Measurements from ENCODE around the gene TBC1D12.

The TBC1D12 gene

DNA sequence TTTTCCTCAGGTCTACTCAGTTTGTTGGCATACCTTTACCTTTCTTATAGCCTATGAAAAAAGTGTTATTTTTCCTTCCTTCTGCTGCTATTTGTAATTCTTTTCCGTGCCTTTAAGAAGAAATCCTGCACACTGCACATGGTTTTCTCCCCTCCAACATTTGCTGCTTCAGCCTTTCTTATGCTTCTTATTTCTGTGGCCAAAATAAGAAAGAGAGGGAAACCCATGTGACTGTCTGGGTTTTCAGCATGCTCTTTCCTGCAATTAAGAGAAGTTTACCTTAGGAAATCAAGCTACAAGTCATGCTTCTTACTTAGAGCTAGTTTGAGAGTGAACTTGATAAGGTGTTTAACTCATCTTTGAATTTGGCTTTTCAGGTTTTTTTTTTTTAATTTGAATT is 11.0 kb downstream of the TBC1D12 start:
- TF ChIP-seq SIN3A (IDR thresholded peaks at IDR 0.05; ENCODE audit: borderline replicate concordance, insufficient read depth, low read length) (no peak), REST (IDR thresholded peaks at IDR 0.05; ENCODE audit: insufficient read depth in 1 of 2, low read depth in 2 of 2, low read length in 2 of 2) (no peak), TAF1 (IDR thresholded peaks at IDR 0.05; ENCODE audit: borderline replicate concordance, insufficient read depth, low read length) (no peak), FOXP2 (optimal IDR thresholded peaks at IDR 0.05; ENCODE audit: borderline replicate concordance, extremely low read depth, extremely low read length, insufficient read depth) (no peak), POLR2AphosphoS5 (IDR thresholded peaks at IDR 0.05; ENCODE audit: low read depth, low read length) (no peak)

GRCh38 chr10:94416896-94417295 is 14.6 kb downstream of the TBC1D12 start:
- TF ChIP-seq POLR2AphosphoS5 (IDR thresholded peaks at IDR 0.05; ENCODE audit: low read depth, low read length) (no peak), FOXP2 (optimal IDR thresholded peaks at IDR 0.05; ENCODE audit: borderline replicate concordance, extremely low read depth, extremely low read length, insufficient read depth) (no peak), SIN3A (IDR thresholded peaks at IDR 0.05; ENCODE audit: borderline replicate concordance, insufficient read depth, low read length) (no peak), REST (IDR thresholded peaks at IDR 0.05; ENCODE audit: insufficient read depth in 1 of 2, low read depth in 2 of 2, low read length in 2 of 2) (no peak), TAF1 (IDR thresholded peaks at IDR 0.05; ENCODE audit: borderline replicate concordance, insufficient read depth, low read length) (no peak)

DNA sequence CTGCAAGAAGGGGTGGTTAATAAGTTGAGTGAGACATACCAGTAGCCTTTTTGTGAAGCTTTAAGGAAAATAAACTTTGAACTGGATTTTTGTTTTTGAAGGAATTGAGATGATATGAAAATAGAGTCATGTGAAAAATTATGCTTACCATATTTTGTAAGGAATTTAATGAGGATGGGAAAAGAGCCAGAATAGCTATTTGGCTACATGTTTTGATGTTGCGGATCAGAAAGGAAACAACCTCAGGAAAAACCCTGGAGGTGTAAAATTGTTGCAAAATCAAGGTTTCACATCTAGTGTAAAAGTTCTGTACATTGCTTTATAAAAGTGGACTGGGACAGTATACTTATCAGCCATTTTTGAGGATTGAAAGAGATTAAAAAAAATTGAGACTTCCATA is 15.0 kb downstream of the TBC1D12 start:
- no peak for TF ChIP-seq SIN3A (IDR thresholded peaks at IDR 0.05; ENCODE audit: borderline replicate concordance, insufficient read depth, low read length)
- no peak for TF ChIP-seq FOXP2 (optimal IDR thresholded peaks at IDR 0.05; ENCODE audit: borderline replicate concordance, extremely low read depth, extremely low read length, insufficient read depth)
- no peak for TF ChIP-seq REST (IDR thresholded peaks at IDR 0.05; ENCODE audit: insufficient read depth in 1 of 2, low read depth in 2 of 2, low read length in 2 of 2)
- TF ChIP-seq TAF1 (IDR thresholded peaks at IDR 0.05; ENCODE audit: borderline replicate concordance, insufficient read depth, low read length), result no peak
- TF ChIP-seq POLR2AphosphoS5 (IDR thresholded peaks at IDR 0.05; ENCODE audit: low read depth, low read length), result no peak

DNA sequence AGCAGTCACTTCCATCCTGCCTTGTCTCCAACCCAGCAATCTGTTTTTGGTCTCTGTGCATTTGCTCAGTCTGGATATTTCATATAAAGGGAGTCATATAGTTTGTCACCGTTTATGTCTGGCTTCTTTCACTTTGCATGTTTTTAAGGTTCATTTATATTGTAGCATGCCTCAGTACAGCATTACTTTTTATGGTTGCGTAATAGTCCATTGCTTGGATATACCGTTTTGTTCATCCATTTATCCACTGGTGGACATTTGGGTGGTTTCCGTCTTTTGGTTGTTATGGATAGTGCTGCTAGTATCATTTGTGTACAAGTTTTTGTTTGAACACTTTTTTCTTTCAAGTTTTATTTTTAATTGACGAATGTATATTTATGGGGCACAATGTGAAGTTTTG is 18.2 kb downstream of the TBC1D12 start:
- no peak for TF ChIP-seq SIN3A (IDR thresholded peaks at IDR 0.05; ENCODE audit: borderline replicate concordance, insufficient read depth, low read length)
- TF ChIP-seq POLR2AphosphoS5 (IDR thresholded peaks at IDR 0.05; ENCODE audit: low read depth, low read length), result no peak
- TF ChIP-seq TAF1 (IDR thresholded peaks at IDR 0.05; ENCODE audit: borderline replicate concordance, insufficient read depth, low read length), result no peak
- no peak for TF ChIP-seq REST (IDR thresholded peaks at IDR 0.05; ENCODE audit: insufficient read depth in 1 of 2, low read depth in 2 of 2, low read length in 2 of 2)
- no peak for TF ChIP-seq FOXP2 (optimal IDR thresholded peaks at IDR 0.05; ENCODE audit: borderline replicate concordance, extremely low read depth, extremely low read length, insufficient read depth)

- TF ChIP-seq SIN3A (IDR thresholded peaks at IDR 0.05; ENCODE audit: borderline replicate concordance, insufficient read depth, low read length), result no peak
- no peak for TF ChIP-seq POLR2AphosphoS5 (IDR thresholded peaks at IDR 0.05; ENCODE audit: low read depth, low read length)
- TF ChIP-seq FOXP2 (optimal IDR thresholded peaks at IDR 0.05; ENCODE audit: borderline replicate concordance, extremely low read depth, extremely low read length, insufficient read depth), result no peak
- no peak for TF ChIP-seq TAF1 (IDR thresholded peaks at IDR 0.05; ENCODE audit: borderline replicate concordance, insufficient read depth, low read length)
- no peak for TF ChIP-seq REST (IDR thresholded peaks at IDR 0.05; ENCODE audit: insufficient read depth in 1 of 2, low read depth in 2 of 2, low read length in 2 of 2)
Measured at GRCh38 chr10:94420998-94421528, 18.7 kb downstream of the TBC1D12 start.

Measured in PFSK-1 (cell line).